NOMO-1 treated with DMSO at 0.1 percent for 48 hours (cell line): Measurements from ENCODE around the gene ENAH.

ENCODE experiments used
- DNase-seq: peaks from one replicate; lab custom pipeline; 2025; ENCODE audit not compliant: unreplicated experiment; lab: John Stamatoyannopoulos, UW

The ENAH gene

GRCh38 chr1:225445639-225446594, 207.0 kb downstream of the ENAH start:
- no peak for DNase-seq

GRCh38 chr1:225442123-225442505, 210.8 kb downstream of the ENAH start:
- no peak for DNase-seq

GRCh38 chr1:225441314-225442122, 211.4 kb downstream of the ENAH start:
- DNase-seq = no peak

GRCh38 chr1:225440380-225441221, 212.3 kb downstream of the ENAH start:
- no peak for DNase-seq

GRCh38 chr1:225437710-225438437, 215.0 kb downstream of the ENAH start:
- no peak for DNase-seq
